Endothelial cell (in vitro differentiated cells): ENCODE data around the gene DSTYK. TPM values are rescaled to one million over a fixed set of nuclear protein-coding genes. Genes with fewer than 3 reads are reported as not detected.

Experiments used
- DNase-seq: peaks from one replicate; pipeline ENCODE4 v3.0.0; 2021; ENCODE audit warnings: low spot score
- H3K27ac Mint-ChIP-seq: one replicate; pipeline ENCODE4 v1.8.0; 2021; ENCODE audit warnings: mixed read lengths, inconsistent platforms; ENCODE audit not compliant: unreplicated experiment
- H3K27me3 Mint-ChIP-seq: one replicate; pipeline ENCODE4 v1.8.0; 2021; ENCODE audit warnings: mild to moderate bottlenecking, moderate library complexity, mixed read lengths, inconsistent platforms; ENCODE audit not compliant: unreplicated experiment
- H3K36me3 Mint-ChIP-seq: one replicate; pipeline ENCODE4 v1.8.0; 2021; ENCODE audit warnings: mild to moderate bottlenecking, low read depth, mixed read lengths, inconsistent platforms; ENCODE audit not compliant: unreplicated experiment
- H3K4me1 Mint-ChIP-seq: one replicate; pipeline ENCODE4 v1.8.0; 2021; ENCODE audit warnings: mild to moderate bottlenecking, mixed read lengths, inconsistent platforms; ENCODE audit not compliant: unreplicated experiment
- H3K4me3 Mint-ChIP-seq: one replicate; pipeline ENCODE4 v1.8.0; 2021; ENCODE audit warnings: mild to moderate bottlenecking, mixed read lengths, inconsistent platforms; ENCODE audit not compliant: unreplicated experiment
- H3K9me3 Mint-ChIP-seq: one replicate; pipeline ENCODE4 v1.8.0; 2021; ENCODE audit warnings: mixed read lengths, inconsistent platforms; ENCODE audit not compliant: unreplicated experiment
- CTCF ChIP-seq: fragments of 200-600 bp; sonication (generic); IDR thresholded peaks from one replicate; pipeline ENCODE4 v1.5.0; 2021; ENCODE audit warnings: antibody characterized with exemption; ENCODE audit not compliant: unreplicated experiment
- total RNA-seq: library from RNA; stranded (reverse); fragmentation: NEBNext Ultra II Directional; extraction: Animal tissue kit (Norgen Biotek cat#: 25700); gene quantifications from one replicate; pipeline ENCODE4 v1.2.1, GENCODE V29; 2021; ENCODE audit not compliant: unreplicated experiment

DSTYK gene
- total RNA-seq, 1 donor from 2014 or later: 12.2 TPM

GRCh38 chr1:205205055-205205454 lies 6.4 kb downstream of the DSTYK start:
- TF ChIP-seq CTCF: no peak
- Mint-ChIP-seq H3K27ac (no peak overlapping the region), H3K9me3 (no peaks in the 10 kb centered on the region), H3K4me1 (peaks cover 24% of the 10 kb centered on the region), H3K36me3 (no peaks in the 10 kb centered on the region), H3K4me3 (no peak overlapping the region), H3K27me3 (peaks cover 2% of the 10 kb centered on the region)
- no peak for DNase-seq

GRCh38 chr1:205204552-205204951 lies 7.0 kb downstream of the DSTYK start:
- no peak for TF ChIP-seq CTCF
- no peaks in the 10 kb centered on the region for H3K36me3 Mint-ChIP-seq
- no peak for DNase-seq

GRCh38 chr1:205199931-205200299 lies 11.6 kb downstream of the DSTYK start:
- no peaks in the 10 kb centered on the region for H3K36me3 Mint-ChIP-seq
- no peaks in the 10 kb centered on the region for H3K27me3 Mint-ChIP-seq
- peaks cover 26% of the 10 kb centered on the region for H3K4me1 Mint-ChIP-seq
- H3K4me3 Mint-ChIP-seq: no peak overlapping the region
- TF ChIP-seq CTCF: no peak
- H3K9me3 Mint-ChIP-seq: no peaks in the 10 kb centered on the region
- DNase-seq: no peak
- no peak overlapping the region for H3K27ac Mint-ChIP-seq

More at GRCh38 chr1:205204552-205204951, 7.0 kb downstream of the DSTYK start:
- no peak overlapping the region for H3K4me3 Mint-ChIP-seq
- peak overlapping the region; percentile 1 for H3K27ac Mint-ChIP-seq
- peaks cover 25% of the 10 kb centered on the region for H3K4me1 Mint-ChIP-seq
- no peaks in the 10 kb centered on the region for H3K9me3 Mint-ChIP-seq
- H3K27me3 Mint-ChIP-seq: peaks cover 2% of the 10 kb centered on the region

- Mint-ChIP-seq H3K27ac (no peak overlapping the region), H3K36me3 (no peaks in the 10 kb centered on the region), H3K27me3 (no peaks in the 10 kb centered on the region), H3K9me3 (no peaks in the 10 kb centered on the region), H3K4me1 (peaks cover 23% of the 10 kb centered on the region), H3K4me3 (no peak overlapping the region)
- DNase-seq: no peak
- no peak for TF ChIP-seq CTCF
Measured at GRCh38 chr1:205199090-205199930, 12.2 kb downstream of the DSTYK start.

GRCh38 chr1:205192287-205192686 lies 19.2 kb downstream of the DSTYK start:
- DNase-seq: no peak
- Mint-ChIP-seq H3K27me3 (peaks cover 2% of the 10 kb centered on the region), H3K4me3 (no peak overlapping the region), H3K27ac (no peak overlapping the region), H3K4me1 (peaks cover 24% of the 10 kb centered on the region), H3K36me3 (no peaks in the 10 kb centered on the region), H3K9me3 (no peaks in the 10 kb centered on the region)
- no peak for TF ChIP-seq CTCF
